Amniotic stem cell (primary cell): ENCODE data around the gene HEATR5A.
"Not testable (repeated sequence)": the region's sequence is repeated elsewhere in the genome, so short reads cannot be mapped to it uniquely, and the experiment has no call there.

ENCODE experiments used
- DNase-seq: peaks from one replicate; lab custom pipeline; 2025; lab: John Stamatoyannopoulos, UW

Gene HEATR5A

GRCh38 chr14:31420319-31421111 is at the start of gene HEATR5A:
TSS of gene HEATR5A (minus strand) at chr14:31420550. CDS start at chr14:31402975, 17,575 bp downstream.
- DNase-seq, result peak; percentile 90

- no peak for DNase-seq
Observed at GRCh38 chr14:31466554-31466953, 46.2 kb upstream of the HEATR5A start.

DNA sequence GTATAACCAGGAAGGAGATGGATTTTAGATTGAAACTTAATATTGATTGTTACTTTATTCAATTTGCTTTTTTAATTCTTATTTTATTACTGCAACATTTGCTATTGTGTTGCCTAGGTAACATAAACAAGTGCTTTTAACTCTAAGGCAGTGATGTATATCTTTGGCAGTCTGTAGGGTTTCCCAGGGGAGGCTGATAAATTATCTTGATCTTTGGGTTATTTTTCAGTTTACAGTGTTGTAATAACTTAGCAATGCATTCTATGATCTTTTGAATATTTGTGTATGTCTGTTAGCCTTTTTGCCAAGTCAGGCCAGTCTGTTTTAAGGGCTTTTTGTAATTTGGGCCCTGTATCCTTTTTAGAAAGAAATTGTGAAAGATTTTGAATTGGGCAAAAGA is 44.8 kb upstream of the HEATR5A start:
- peak; percentile 34 for DNase-seq

DNA sequence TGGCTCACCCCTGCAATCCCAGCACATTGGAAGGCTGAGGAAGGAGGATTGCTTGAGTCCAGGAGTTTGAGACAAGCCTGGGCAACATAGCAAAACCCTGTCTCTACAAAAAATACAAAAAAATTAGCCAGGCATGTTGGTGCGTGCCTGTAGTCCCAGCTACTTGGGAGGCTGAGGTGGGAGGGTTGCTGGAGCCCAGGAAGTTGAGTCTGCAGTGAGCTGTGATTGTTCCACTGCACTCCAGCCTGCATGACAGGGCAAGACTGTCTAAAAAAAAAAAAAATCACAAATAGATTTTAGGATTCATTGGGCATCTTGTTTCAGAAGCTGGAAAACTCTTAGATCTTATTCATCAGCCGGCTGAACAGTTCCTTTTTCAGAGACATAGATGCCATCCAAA is 42.1 kb upstream of the HEATR5A start:
- DNase-seq, result not testable (repeated sequence)

DNA sequence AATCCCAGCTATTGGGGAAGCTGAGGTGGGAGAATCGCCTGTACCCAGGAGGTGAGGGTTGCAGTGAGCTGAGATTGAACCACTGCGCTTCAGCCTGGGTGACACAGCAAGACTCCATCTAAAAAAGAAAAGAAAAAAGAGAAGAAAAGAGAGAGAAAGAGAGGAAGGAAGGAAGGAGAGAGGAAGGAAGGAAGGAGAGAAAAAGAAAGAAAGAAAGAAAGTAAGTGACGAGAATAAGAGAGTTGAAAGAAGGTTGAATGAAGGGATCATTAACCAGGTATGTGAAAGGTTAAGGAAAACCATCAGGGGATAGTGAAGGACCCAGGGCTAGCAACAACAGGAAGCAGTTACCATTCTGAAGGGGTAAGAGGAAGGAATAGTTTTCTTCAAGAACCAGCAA is 41.2 kb upstream of the HEATR5A start:
- DNase-seq, result no peak

DNA sequence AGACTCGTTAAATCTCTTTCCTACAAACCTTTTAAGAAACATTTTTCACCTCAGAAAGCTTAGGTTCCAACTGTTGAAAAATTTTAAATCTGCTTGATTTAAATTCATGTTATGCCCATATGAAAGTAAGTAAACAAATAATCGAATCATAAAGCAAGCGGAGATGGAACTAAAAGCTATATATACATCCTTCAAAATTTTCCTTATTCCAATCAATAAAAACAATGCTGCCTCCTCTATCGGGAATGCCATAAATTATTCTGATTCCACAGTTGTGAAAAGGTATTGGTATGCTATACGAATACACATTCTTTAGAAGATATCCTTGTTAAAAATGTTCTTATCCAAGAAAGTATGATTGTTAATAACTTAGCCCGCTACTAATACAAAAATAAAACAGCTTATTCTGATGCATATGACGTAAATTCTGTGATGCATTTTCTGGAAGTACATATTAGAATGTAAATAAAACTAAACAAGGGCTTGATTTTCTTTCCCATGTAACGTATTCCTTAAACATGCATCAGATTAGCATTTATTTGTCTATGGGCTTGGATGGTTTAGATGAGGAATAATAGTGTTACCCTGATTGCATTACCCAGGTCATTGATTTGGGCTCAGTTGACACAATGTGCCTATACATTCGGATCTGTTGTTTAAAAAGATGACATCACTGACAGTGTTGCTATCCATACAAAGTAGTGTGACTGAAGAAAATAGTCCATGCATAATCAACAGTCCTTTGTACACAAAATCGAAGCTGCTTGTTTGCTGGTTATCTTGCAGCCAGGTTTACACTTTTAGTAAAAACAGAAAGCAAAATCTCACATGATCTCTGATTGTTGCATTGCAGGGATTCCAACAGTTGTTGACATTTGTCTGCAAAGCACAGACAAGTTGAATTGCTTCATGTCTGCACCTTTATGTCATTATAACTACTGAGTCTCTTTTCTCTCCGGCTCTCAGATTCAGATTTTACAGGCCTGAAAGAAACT is 37.6 kb upstream of the HEATR5A start:
- no peak for DNase-seq

- peak; percentile 93 for DNase-seq
Observed at GRCh38 chr14:31456841-31457664, 36.7 kb upstream of the HEATR5A start, which contains the start of gene DTD2. TSS of gene DTD2 (minus strand) at chr14:31457506. CDS start at chr14:31457393, 113 bp downstream.

GRCh38 chr14:31449971-31450610 is 29.7 kb upstream of the HEATR5A start:
- DNase-seq, result peak; percentile 27

- no peak for DNase-seq
Observed at GRCh38 chr14:31449136-31449535, 28.8 kb upstream of the HEATR5A start.

DNA sequence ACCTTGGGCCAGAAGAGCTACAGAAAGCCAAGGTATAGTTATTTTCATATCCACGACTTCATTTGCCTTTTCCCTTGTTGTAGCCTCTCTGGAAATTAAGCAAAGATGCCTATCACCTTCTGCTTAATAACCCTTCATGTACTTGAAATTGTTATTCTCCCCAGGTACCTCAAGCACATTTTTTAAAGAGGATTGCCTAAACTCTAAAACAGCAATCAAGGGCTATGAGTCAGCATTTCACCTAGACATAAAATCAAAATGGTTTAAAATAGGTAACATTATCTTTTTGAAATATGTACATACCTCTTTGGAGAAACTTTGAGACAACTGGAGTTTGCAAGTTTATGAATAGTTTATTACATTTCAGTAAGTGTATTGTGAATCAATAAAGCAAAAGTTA is 25.4 kb upstream of the HEATR5A start:
- DNase-seq, result no peak

DNA sequence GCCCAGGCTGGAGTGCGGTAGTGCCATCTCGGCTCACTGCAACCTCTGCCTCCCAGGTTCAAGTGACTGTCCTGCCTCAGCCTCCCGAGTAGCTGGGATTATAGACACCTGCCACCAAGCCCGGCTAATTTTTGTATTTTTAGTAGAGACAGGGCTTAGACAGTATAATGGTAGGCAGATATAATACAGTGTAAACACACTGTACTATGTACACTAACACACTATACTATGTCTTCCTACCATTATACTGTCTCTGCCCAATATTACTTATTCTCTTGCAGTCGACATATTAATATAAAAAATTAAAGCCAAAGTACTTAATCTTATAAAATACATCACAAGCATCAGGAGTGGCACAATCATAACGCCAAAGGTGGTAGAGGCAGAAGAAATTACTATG is 21.9 kb upstream of the HEATR5A start:
- no peak for DNase-seq

GRCh38 chr14:31441273-31442111 is 21.1 kb upstream of the HEATR5A start:
- DNase-seq, result no peak

DNA sequence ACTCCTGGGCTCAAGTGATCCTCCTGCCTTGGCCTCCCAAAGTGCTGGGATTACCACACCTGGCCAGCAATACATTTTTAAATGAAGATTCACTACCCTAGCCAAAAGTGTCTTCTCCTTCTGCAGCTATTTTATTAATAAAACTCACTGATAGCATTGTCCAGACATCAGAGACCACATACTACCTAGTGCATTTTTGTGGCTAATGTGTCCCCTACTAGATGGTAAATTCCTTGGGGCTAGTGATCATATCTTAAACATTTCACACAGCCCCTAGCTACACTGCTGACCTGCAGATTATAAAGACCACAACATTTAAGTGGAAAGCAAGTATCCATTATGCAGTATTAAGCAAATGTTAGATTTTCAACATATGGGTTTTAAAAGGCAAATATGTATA is 19.9 kb upstream of the HEATR5A start:
- DNase-seq, result no peak

- no peak for DNase-seq
Observed at GRCh38 chr14:31439561-31439960, 19.2 kb upstream of the HEATR5A start.

- DNase-seq, result not testable (repeated sequence)
Observed at GRCh38 chr14:31437045-31437691, 16.8 kb upstream of the HEATR5A start.

- peak; percentile 26 for DNase-seq
Observed at GRCh38 chr14:31435276-31435675, 14.9 kb upstream of the HEATR5A start.

GRCh38 chr14:31430634-31431264 is 10.4 kb upstream of the HEATR5A start:
- DNase-seq, result no peak

- no peak for DNase-seq
Observed at GRCh38 chr14:31429791-31430190, 9.4 kb upstream of the HEATR5A start.

GRCh38 chr14:31428011-31428410 is 7.7 kb upstream of the HEATR5A start:
- DNase-seq, result no peak
